ENCODE results near the gene FAT1. TPM values are rescaled to one million over a fixed set of nuclear protein-coding genes. Genes with fewer than 3 reads are reported as not detected.
"Not testable (repeated sequence)": the region's sequence is repeated elsewhere in the genome, so short reads cannot be mapped to it uniquely, and the experiment has no call there.

The FAT1 gene
- total and polyA plus RNA-seq, 12 donors = 20.4 to 131 (median 75.5) TPM

- Histone ChIP-seq H3K36me3 (no peaks in the 10 kb centered on the region), H3K27me3 (no peaks in the 10 kb centered on the region), H3K27ac (no peak overlapping the region), H3K9me3 (no peaks in the 10 kb centered on the region), H3K4me1 (peaks cover 0 to 5% (median 0%) of the 10 kb centered on the region in 9 donors), H3K4me3 (no peak overlapping the region)
- no peak for ATAC-seq
- DNase-seq = no peak
- TF ChIP-seq CTCF (IDR thresholded peaks at IDR 0.05) = no peak
- intact Hi-C loops (cut with DNase I) = no loop called here
- 93% methylated on average over 4 of the region's 4 CpGs for WGBS, 2 donors
Measured at GRCh38 chr4:186764457-186764856, 40.8 kb upstream of the FAT1 start.

GRCh38 chr4:186762865-186763264 lies 39.2 kb upstream of the FAT1 start:
- intact Hi-C loops (cut with DNase I) = no loop called here
- Histone ChIP-seq H3K27me3 (no peaks in the 10 kb centered on the region), H3K9me3 (peaks cover 0 to 5% (median 0%) of the 10 kb centered on the region in 11 donors), H3K4me3 (no peak overlapping the region), H3K27ac (no peak overlapping the region), H3K4me1 (peaks cover 0 to 5% (median 0%) of the 10 kb centered on the region in 9 donors), H3K36me3 (no peaks in the 10 kb centered on the region)
- 71 to 77% methylated on average over 4 of the region's 4 CpGs for WGBS, 2 donors
- DNase-seq = no peak
- no peak for TF ChIP-seq CTCF (IDR thresholded peaks at IDR 0.05)
- ATAC-seq = no peak

GRCh38 chr4:186762361-186762760 lies 38.7 kb upstream of the FAT1 start:
- DNase-seq (no peak), ATAC-seq (no peak)
- H3K4me3 ChIP-seq = no peak overlapping the region
- peaks cover 0 to 5% (median 0%) of the 10 kb centered on the region in 9 donors for H3K4me1 ChIP-seq
- intact Hi-C loops (cut with DNase I) = no loop called here
- no peaks in the 10 kb centered on the region for H3K36me3 ChIP-seq
- 80 to 89% methylated on average over 2 of the region's 2 CpGs for WGBS, 2 donors
- H3K9me3 ChIP-seq = peaks cover 0 to 5% (median 0%) of the 10 kb centered on the region in 11 donors
- no peak overlapping the region for H3K27ac ChIP-seq
- no peaks in the 10 kb centered on the region for H3K27me3 ChIP-seq
- TF ChIP-seq CTCF (IDR thresholded peaks at IDR 0.05) = no peak

- intact Hi-C loops (cut with DNase I); H3K4me3 ChIP-seq; H3K4me1 ChIP-seq; H3K27me3 ChIP-seq; ATAC-seq; H3K9me3 ChIP-seq; H3K27ac ChIP-seq; DNase-seq; H3K36me3 ChIP-seq: not testable (repeated sequence)
- 95% methylated on average over 2 of the region's 2 CpGs for WGBS, 2 donors
Measured at GRCh38 chr4:186761956-186762355, 38.3 kb upstream of the FAT1 start.

GRCh38 chr4:186761393-186761792 lies 37.7 kb upstream of the FAT1 start:
- intact Hi-C loops (cut with DNase I) = no loop called here
- ATAC-seq (peak in 5 of 8 donors; percentile 43 to 85 (median 65)), DNase-seq (no peak)
- Histone ChIP-seq H3K27ac (no peak overlapping the region), H3K27me3 (no peaks in the 10 kb centered on the region), H3K4me1 (peaks cover 0 to 5% (median 0%) of the 10 kb centered on the region in 9 donors), H3K36me3 (no peaks in the 10 kb centered on the region), H3K9me3 (peaks cover 0 to 9% (median 0%) of the 10 kb centered on the region in 11 donors), H3K4me3 (no peak overlapping the region)
- no peak for TF ChIP-seq CTCF (IDR thresholded peaks at IDR 0.05)
- WGBS, 2 donors = 62 to 71% methylated on average over 3 of the region's 3 CpGs
